SK-N-SH treated with all-trans-retinoic acid at 6 μM for 48 hours (cell line): ENCODE results near the gene TIMP2.

Experiments
- ATAC-seq: fragments of 200-7000 bp; cut with Tn5 transposase; 3 replicates; pipeline ENCODE4 v1.9.1; 2020; ENCODE audit warnings: mild to moderate bottlenecking, moderate library complexity
- ARNTL ChIP-seq: fragments of 450-650 bp; formaldehyde crosslinking; IDR thresholded peaks from 2 replicates; pipeline ENCODE4 v1.5.0; 2020; ENCODE audit warnings: low read depth, mild to moderate bottlenecking, moderate library complexity, borderline replicate concordance
- BACH2 ChIP-seq: fragments of 250-450 bp; sonication (Bioruptor Pico); IDR thresholded peaks from 2 replicates; pipeline ENCODE4 v1.9.0; 2021; ENCODE audit warnings: mild to moderate bottlenecking, borderline replicate concordance
- CREB5 ChIP-seq: fragments of 250-450 bp; sonication (Bioruptor Pico); IDR thresholded peaks from 2 replicates; pipeline ENCODE4 v1.5.1; 2020; ENCODE audit warnings: low read depth, mild to moderate bottlenecking, moderate library complexity
- CSDC2 ChIP-seq: fragments of 250-450 bp; sonication (Bioruptor Pico); IDR thresholded peaks from 2 replicates; pipeline ENCODE4 v1.5.0; 2020; ENCODE audit warnings: mild to moderate bottlenecking, moderate library complexity
- CSRNP3 ChIP-seq: fragments of 250-450 bp; sonication (Bioruptor Pico); IDR thresholded peaks from 2 replicates; pipeline ENCODE4 v1.5.1; 2021; ENCODE audit warnings: mild to moderate bottlenecking, moderate library complexity
- ESRRG ChIP-seq: fragments of 250-450 bp; sonication (Bioruptor Pico); IDR thresholded peaks from 2 replicates; pipeline ENCODE4 v1.6.1; 2021; ENCODE audit warnings: mild to moderate bottlenecking
- GLIS3 ChIP-seq: fragments of 250-450 bp; sonication (Bioruptor Pico); IDR thresholded peaks from 2 replicates; pipeline ENCODE4 v1.5.0; 2020; ENCODE audit warnings: mild to moderate bottlenecking, moderate library complexity
- ISL1 ChIP-seq: fragments of 250-450 bp; sonication (Bioruptor Pico); IDR thresholded peaks from 2 replicates; pipeline ENCODE4 v2.1.2; 2022; ENCODE audit warnings: mild to moderate bottlenecking, moderate library complexity
- OSR1 ChIP-seq: fragments of 250-450 bp; sonication (Bioruptor Pico); IDR thresholded peaks from 2 replicates; pipeline ENCODE4 v1.8.0; 2022; ENCODE audit warnings: moderate library complexity, mild to moderate bottlenecking, inconsistent platforms
- POU6F1 ChIP-seq: fragments of 250-450 bp; sonication (Bioruptor Pico); IDR thresholded peaks from 2 replicates; pipeline ENCODE4 v1.8.0; 2021; ENCODE audit warnings: low read depth, mild to moderate bottlenecking, moderate library complexity, borderline replicate concordance
- PPARA ChIP-seq: fragments of 250-450 bp; sonication (Bioruptor Pico); IDR thresholded peaks from 2 replicates; pipeline ENCODE4 v1.5.0; 2020; ENCODE audit warnings: mild to moderate bottlenecking, borderline replicate concordance
- RARB ChIP-seq: fragments of 250-450 bp; sonication (Bioruptor Pico); IDR thresholded peaks from 2 replicates; pipeline ENCODE4 v1.8.0; 2021; ENCODE audit warnings: mild to moderate bottlenecking, moderate library complexity
- SNAI2 ChIP-seq: fragments of 250-450 bp; sonication (Bioruptor Pico); IDR thresholded peaks from 2 replicates; pipeline ENCODE4 v1.5.0; 2020; ENCODE audit warnings: mild to moderate bottlenecking, moderate library complexity
- TCF4 ChIP-seq: fragments of 250-450 bp; sonication (Bioruptor Pico); IDR thresholded peaks from 2 replicates; pipeline ENCODE4 v1.8.0; 2021; ENCODE audit warnings: mild to moderate bottlenecking, moderate library complexity, borderline replicate concordance
- TOX ChIP-seq: fragments of 250-450 bp; sonication (Bioruptor Pico); IDR thresholded peaks from 2 replicates; pipeline ENCODE4 v1.8.0; 2021; ENCODE audit warnings: mild to moderate bottlenecking, moderate library complexity, borderline replicate concordance
- TSHZ2 ChIP-seq: fragments of 250-450 bp; sonication (Bioruptor Pico); IDR thresholded peaks from 2 replicates; pipeline ENCODE4 v1.5.0; 2020; ENCODE audit warnings: mild to moderate bottlenecking, moderate library complexity
- ZFP3 ChIP-seq: fragments of 250-450 bp; sonication (Bioruptor Pico); IDR thresholded peaks from 2 replicates; pipeline ENCODE4 v1.5.0; 2020; ENCODE audit warnings: mild to moderate bottlenecking, moderate library complexity
- ZNF565 ChIP-seq: fragments of 450-650 bp; formaldehyde crosslinking; conservative IDR thresholded peaks from 2 replicates; pipeline ENCODE4 v1.5.0; 2020; ENCODE audit warnings: low read depth, mild to moderate bottlenecking, moderate library complexity
- ZNF70 ChIP-seq: fragments of 450-650 bp; formaldehyde crosslinking; IDR thresholded peaks from 2 replicates; pipeline ENCODE4 v1.5.0; 2020; ENCODE audit warnings: mild to moderate bottlenecking, moderate library complexity
- ZNF8 ChIP-seq: fragments of 450-650 bp; formaldehyde crosslinking; IDR thresholded peaks from 2 replicates; pipeline ENCODE4 v1.5.0; 2020; ENCODE audit warnings: mild to moderate bottlenecking, moderate library complexity

Gene TIMP2

GRCh38 chr17:78954684-78955083, 29.5 kb upstream of the TIMP2 start:
- no peak for TF ChIP-seq TCF4 (CRISPR knock-in tag)
- TF ChIP-seq ZNF70 (CRISPR knock-in tag), result no peak
- TF ChIP-seq ZNF8, result no peak
- no peak for TF ChIP-seq POU6F1 (CRISPR knock-in tag)
- TF ChIP-seq OSR1 (CRISPR knock-in tag), result no peak
- TF ChIP-seq ARNTL (CRISPR knock-in tag), result no peak
- no peak for TF ChIP-seq CSDC2 (CRISPR knock-in tag)
- TF ChIP-seq PPARA (CRISPR knock-in tag), result no peak
- no peak for TF ChIP-seq CSRNP3
- TF ChIP-seq TSHZ2 (CRISPR knock-in tag), result no peak
- TF ChIP-seq SNAI2 (CRISPR knock-in tag), result no peak
- no peak for TF ChIP-seq TOX (CRISPR knock-in tag)
- TF ChIP-seq ISL1 (CRISPR knock-in tag), result no peak
- no peak for TF ChIP-seq ZNF565 (CRISPR knock-in tag)
- no peak for TF ChIP-seq BACH2
- no peak for TF ChIP-seq ESRRG
- TF ChIP-seq RARB, result no peak
- no peak for TF ChIP-seq GLIS3
- no peak for TF ChIP-seq ZFP3
- TF ChIP-seq, all 23 proteins: peak for 0
- ATAC-seq, result no peak

GRCh38 chr17:78953356-78954350, 28.5 kb upstream of the TIMP2 start:
- no peak for ATAC-seq
- TF ChIP-seq POU6F1 (CRISPR knock-in tag) (no peak), ZNF8 (no peak)

- ATAC-seq, result no peak
- TF ChIP-seq ZFP3, result no peak
- no peak for TF ChIP-seq ZNF565 (CRISPR knock-in tag)
- TF ChIP-seq CSRNP3, result no peak
- no peak for TF ChIP-seq CREB5 (CRISPR knock-in tag)
- TF ChIP-seq OSR1 (CRISPR knock-in tag), result no peak
- no peak for TF ChIP-seq ZNF70 (CRISPR knock-in tag)
- TF ChIP-seq CSDC2 (CRISPR knock-in tag), result no peak
- no peak for TF ChIP-seq RARB
- no peak for TF ChIP-seq ESRRG
- no peak for TF ChIP-seq PPARA (CRISPR knock-in tag)
- TF ChIP-seq SNAI2 (CRISPR knock-in tag), result no peak
- no peak for TF ChIP-seq TOX (CRISPR knock-in tag)
- TF ChIP-seq TSHZ2 (CRISPR knock-in tag), result no peak
- no peak for TF ChIP-seq POU6F1 (CRISPR knock-in tag)
- TF ChIP-seq GLIS3, result no peak
Observed at GRCh38 chr17:78952706-78953105, 27.5 kb upstream of the TIMP2 start.
